GM10847 (cell line): Measurements from ENCODE around the gene NOTUM.

ENCODE experiments used
- POLR2A ChIP-seq: IDR thresholded peaks from 2 replicates; pipeline ENCODE4 v1.6.1; 2011; ENCODE audit not compliant: insufficient read length; ENCODE audit errors: extremely low read depth

NOTUM gene

DNA sequence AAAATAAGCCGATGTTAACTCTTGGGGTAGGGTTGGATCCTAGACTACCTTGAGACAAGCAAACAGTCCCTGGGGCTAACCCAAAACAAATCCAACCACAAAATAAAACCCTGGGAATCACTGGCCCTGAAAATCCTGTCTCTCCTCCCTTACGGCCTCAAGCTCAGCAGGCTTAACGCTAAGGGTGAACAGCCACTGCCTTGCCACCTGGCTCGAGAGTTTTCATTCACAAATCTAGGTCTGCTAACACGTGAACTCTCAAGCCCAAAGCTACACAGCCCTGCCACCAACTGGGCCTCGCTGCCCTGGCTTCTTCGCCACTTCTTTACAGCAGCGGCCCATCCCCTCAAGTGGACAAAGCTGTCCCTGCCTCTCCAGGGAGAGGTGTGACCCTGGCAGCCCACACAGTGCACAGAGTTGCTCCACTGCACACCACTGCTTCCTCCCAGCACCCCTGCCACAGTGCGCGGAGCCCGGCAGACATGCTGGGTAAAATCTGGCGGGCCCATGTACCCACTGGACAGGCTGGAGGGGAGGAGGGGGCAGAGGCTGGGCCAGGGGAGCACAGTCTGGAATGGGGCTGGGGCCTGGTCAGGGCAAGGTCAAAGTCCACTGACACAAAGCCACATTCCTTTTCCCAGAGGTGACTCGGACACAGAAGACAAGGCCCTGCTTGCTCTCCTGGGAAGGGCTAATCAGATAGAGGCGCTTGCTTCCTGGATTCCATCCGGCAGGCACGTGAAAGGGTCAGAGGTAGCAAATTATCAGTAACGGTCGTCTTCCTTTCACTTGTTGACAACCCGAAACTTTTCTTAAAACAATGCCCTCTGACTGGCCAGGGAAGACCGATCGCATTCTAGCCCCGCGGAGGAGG, 50.8 kb downstream of the NOTUM start:
- no peak for TF ChIP-seq POLR2A

- TF ChIP-seq POLR2A: no peak
Measured at GRCh38 chr17:81909231-81909630, 51.8 kb downstream of the NOTUM start.

GRCh38 chr17:81908793-81909192, 52.2 kb downstream of the NOTUM start:
- TF ChIP-seq POLR2A: no peak

- no peak for TF ChIP-seq POLR2A
Measured at GRCh38 chr17:81907219-81908145, 53.5 kb downstream of the NOTUM start.

GRCh38 chr17:81906476-81907218, 54.3 kb downstream of the NOTUM start:
- TF ChIP-seq POLR2A: no peak

GRCh38 chr17:81905993-81906392, 55.0 kb downstream of the NOTUM start:
- no peak for TF ChIP-seq POLR2A

GRCh38 chr17:81905424-81905875, 55.5 kb downstream of the NOTUM start:
- TF ChIP-seq POLR2A: no peak

DNA sequence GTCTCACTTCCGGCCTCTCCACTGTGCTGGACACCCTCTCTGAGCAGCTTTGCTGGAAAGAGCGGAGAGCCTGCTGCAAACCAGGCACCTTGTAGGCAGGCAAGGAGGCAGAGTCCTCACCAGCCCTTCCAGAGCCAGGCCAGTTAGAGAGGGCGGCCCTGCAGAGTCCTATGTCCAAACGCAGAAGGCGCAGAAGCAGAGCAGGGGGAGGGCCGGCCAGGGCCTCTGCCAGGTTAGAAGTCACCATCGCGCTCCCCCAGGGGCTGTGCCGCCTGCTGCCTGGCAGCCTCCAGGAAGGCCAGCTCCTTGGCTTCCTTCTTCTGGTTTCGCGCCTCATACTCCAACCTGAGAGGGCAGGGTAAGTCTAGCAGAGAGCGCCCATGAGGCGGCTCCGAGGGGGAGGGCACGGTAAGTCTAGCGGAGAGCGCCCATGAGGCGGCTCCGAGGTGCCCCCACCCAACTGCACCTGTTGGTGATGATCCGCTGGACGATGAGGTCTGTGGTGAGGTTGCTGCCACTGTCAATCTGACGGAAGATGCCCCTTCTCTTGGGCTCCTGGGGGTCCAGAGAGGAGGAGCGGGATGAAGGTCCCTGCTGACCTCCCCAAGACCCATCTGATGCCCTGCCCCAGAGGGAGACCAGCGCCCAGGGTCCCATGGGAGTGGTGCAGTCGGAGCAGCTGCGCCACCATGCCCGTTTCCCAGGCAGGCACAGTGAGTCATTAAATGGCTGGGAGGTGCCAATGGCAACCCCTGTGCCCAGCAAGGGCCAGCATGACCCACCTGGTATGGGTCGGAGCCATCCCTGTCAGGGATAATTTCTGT, 56.2 kb downstream of the NOTUM start:
- TF ChIP-seq POLR2A: no peak

DNA sequence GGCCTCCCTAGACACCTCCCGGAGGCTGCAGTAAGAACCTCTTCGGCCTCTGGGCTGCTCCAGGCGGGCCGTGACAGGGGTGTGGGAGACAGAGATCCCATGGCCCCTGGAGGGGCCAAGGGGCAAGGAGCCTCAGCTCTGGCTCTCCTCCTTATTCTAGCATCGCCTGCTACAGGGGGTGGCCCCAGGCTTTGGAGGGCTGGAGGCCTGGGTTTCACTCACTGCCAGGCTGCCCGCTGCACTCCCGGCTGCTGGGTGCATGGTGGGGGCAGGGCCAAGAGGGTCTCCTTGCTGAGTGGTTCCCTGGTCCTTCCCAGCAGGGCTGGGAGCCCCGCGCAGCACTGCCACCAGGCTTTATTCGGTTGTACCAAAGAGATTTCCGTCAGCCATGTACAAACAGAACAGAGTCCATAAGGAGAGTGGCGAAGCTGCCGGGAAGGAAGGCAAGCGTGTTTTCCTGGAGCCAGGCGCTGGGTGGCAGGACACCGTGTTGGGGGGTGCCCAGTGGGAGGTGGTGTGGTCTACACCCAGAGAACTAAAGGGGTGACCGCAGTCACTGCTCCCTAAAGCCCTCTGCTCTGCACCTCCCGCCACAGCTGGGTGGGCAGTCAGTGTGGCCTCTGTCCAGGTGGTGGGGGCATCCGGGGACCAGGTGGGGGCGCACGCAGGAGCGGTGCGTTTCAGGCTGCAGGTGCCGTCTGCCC, 56.9 kb downstream of the NOTUM start:
- TF ChIP-seq POLR2A: no peak

GRCh38 chr17:81903415-81903831, 57.6 kb downstream of the NOTUM start:
- no peak for TF ChIP-seq POLR2A

DNA sequence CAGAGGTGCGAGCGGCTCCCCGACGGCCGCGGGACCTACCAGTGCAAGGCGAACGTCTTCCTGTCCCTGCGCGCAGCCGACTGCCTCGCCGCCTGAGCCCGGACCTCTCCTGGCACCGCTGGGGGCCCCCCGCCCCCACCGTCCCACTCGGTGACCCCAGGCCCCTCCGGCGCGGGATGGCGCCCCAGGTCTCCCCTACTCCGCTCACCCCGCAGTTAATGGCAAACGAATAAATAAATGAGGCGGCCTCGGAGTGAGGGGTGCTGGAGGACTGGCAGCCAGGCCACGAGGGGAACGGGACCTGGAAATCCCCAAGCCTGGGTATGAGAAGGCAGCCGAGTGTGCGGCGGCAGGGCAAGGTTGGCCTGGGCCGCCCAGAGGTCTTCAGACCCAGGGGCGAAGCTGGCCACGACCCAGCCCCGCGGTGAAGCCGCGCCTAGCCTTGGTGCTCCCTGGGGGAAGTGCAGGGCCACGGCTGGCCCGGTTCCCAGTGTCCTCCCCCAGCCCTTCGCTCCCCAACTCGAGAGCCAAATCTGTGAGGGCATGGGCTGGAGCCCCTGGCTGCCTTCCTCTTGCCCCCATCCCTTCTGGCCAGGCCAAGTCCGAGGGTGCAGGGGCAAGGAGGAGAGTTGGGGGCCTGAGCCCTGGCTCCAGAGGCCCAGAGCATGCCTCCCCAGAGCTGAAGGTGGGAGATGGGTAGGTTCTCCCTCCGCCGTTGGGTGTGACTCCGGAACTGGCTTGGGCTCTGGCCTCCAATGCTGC, 58.2 kb downstream of the NOTUM start:
- TF ChIP-seq POLR2A: no peak
